T-cell (primary cell): Measurements from ENCODE around the gene LAMTOR4. TPM values are rescaled to one million over a fixed set of nuclear protein-coding genes. Genes with fewer than 3 reads are reported as not detected.

Experiments used
- ATAC-seq, 4 experiments: fragments of 200-7000 bp in 3 of 4; fragments of 150-1000 bp in 1 of 4; cut with Tn5 transposase; replicated peaks in 1 of 4; 1 replicate in 3 of 4; 2 replicates in 1 of 4; pipeline ENCODE4 v1.10.0; 2021; ENCODE audit warnings: moderate library complexity in 3 of 4, mild to moderate bottlenecking in 2 of 4, moderate number of reproducible peaks in 1 of 4
- CTCF ChIA-PET, 2 donors: fragments of 300-600 bp; sonication (Branson Sonifier 250); formaldehyde crosslinking; loops; one replicate each; lab custom pipeline; 2022; ENCODE audit warnings: antibody characterized with exemption in 2 of 2; lab: Charles Lee
- POLR2A ChIA-PET, 2 donors: fragments of 300-600 bp; sonication (Branson Sonifier 250); formaldehyde crosslinking; loops; one replicate each; lab custom pipeline; 2022; ENCODE audit warnings: antibody characterized with exemption in 2 of 2; lab: Charles Lee
- DNase-seq, 35 experiments: peaks; one replicate each; pipeline versions ENCODE4 v3.0.0 to v3.0.0-alpha.2; 2013 to 2023
- H3K27ac ChIP-seq: one replicate; pipeline ENCODE4 v1.5.1; 2013; ENCODE audit warnings: low read length
- H3K27me3 ChIP-seq, 2 experiments: replicated peaks in 1 of 2; 1 replicate in 1 of 2; 2 replicates in 1 of 2; pipeline versions ENCODE4 v1.6.1 to v1.7.0; 2013; ENCODE audit warnings: low read length in 1 of 2, mixed read lengths in 1 of 2; ENCODE audit not compliant: control insufficient read depth in 2 of 2, insufficient read depth in 2 of 2; ENCODE audit errors: extremely low read depth in 1 of 2
- H3K36me3 ChIP-seq, 2 donors: 1 replicate in 1 of 2; 2 replicates in 1 of 2; pipeline versions ENCODE4 v1.6.1 to v1.7.0; 2013; ENCODE audit warnings: low read length in 1 of 2; ENCODE audit not compliant: control insufficient read depth in 2 of 2, insufficient read depth in 1 of 2; ENCODE audit errors: extremely low read depth in 1 of 2
- H3K4me1 ChIP-seq, 2 experiments: 1 replicate in 1 of 2; 2 replicates in 1 of 2; pipeline versions ENCODE4 v1.6.1 to v1.7.0; 2013; ENCODE audit warnings: low read length in 2 of 2, mixed read lengths in 1 of 2; ENCODE audit not compliant: insufficient read depth in 2 of 2, control insufficient read depth in 1 of 2; ENCODE audit errors: extremely low read depth in 1 of 2
- H3K4me3 ChIP-seq, 2 donors: 1 replicate in 1 of 2; 2 replicates in 1 of 2; pipeline versions ENCODE4 v1.5.1 to v1.7.0; 2013; ENCODE audit warnings: mild to moderate bottlenecking in 2 of 2, low read length in 1 of 2, moderate library complexity in 1 of 2; ENCODE audit not compliant: control insufficient read depth in 1 of 2; ENCODE audit errors: extremely low read depth in 1 of 2
- H3K9me3 ChIP-seq: 2 replicates; pipeline ENCODE4 v1.7.0; 2013
- H3K27ac Mint-ChIP-seq, 2 donors: one replicate each; pipeline ENCODE4 v1.8.0; 2020 to 2021; ENCODE audit warnings: mild to moderate bottlenecking in 2 of 2, mixed read lengths in 2 of 2
- H3K27me3 Mint-ChIP-seq, 2 donors: one replicate each; pipeline ENCODE4 v1.8.0; 2021 to 2022; ENCODE audit warnings: mixed read lengths in 2 of 2
- H3K36me3 Mint-ChIP-seq: one replicate; pipeline ENCODE4 v1.8.0; 2021; ENCODE audit warnings: mixed read lengths
- H3K4me1 Mint-ChIP-seq, 3 donors: one replicate each; pipeline ENCODE4 v1.8.0; 2020 to 2022; ENCODE audit warnings: mixed read lengths in 3 of 3, mild to moderate bottlenecking in 1 of 3
- H3K4me3 Mint-ChIP-seq, 3 donors: one replicate each; pipeline ENCODE4 v1.8.0; 2020 to 2022; ENCODE audit warnings: mild to moderate bottlenecking in 3 of 3, mixed read lengths in 3 of 3, moderate library complexity in 3 of 3
- H3K9me3 Mint-ChIP-seq, 3 donors: one replicate each; pipeline ENCODE4 v1.8.0; 2020 to 2022; ENCODE audit warnings: mixed read lengths in 3 of 3
- WGBS: methylation state at CpG from one replicate; pipeline ENCODE4 v1.1.5; 2013; ENCODE audit warnings: missing lambda C conversion rate; ENCODE audit not compliant: insufficient coverage; 5-methylcytosine and 5-hydroxymethylcytosine counted together
- total RNA-seq, 35 experiments: library from RNA in 6 of 35; stranded (reverse) in 6 of 35; fragments of 120-200 nt in 1 of 35; gene quantifications; one replicate each; pipeline versions ENCODE4 v1.2.1 to v1.2.4 and lab custom pipeline; 2013 to 2026

Gene LAMTOR4
- total RNA-seq (100 to 1,000 TPM; 140 to 216 (median 187) TPM), total RNA-seq (lab: John Stamatoyannopoulos, UW) (14.8 to 79.8 (median 46.5) reads per million in 29 experiments)
- total RNA-seq (2013), result 118 TPM

DNA sequence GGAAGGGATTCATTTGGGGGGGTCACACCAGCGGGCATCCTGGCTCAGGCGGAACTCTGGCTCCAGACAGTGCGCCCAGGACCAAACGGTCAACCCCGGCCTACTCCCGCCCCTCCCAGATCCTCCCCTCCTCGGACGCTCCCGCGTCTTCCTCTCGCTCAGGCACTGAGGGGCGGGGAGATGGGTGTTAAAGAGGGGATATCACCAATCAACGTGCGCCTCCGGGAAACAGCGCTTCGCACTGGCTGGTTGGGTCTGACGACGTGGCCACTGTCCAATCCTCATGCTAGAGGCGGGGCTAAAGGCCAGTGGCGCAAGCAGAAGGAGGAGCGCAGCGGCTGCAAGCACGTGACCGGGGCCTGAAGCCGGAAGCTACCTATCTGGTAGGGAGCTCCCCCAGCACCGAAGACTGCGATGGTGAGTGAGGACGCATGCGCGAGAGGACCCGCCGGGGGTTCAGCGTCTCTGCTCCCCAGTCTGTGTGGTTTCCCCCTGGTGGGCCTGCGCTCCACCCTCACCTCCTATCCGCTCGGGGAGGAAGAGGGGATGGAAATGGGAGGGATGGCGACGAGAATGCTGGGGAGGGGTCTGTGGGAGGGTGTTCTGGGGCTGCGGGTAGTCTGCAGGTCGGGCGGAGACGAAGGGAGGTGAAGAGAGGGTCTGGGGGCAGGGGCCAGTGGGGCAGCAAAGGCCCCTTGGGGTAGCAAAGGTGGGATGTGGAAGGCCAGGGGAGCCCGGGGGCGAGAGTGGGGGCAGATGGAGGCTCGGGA, at the start of gene LAMTOR4:
TSS of gene LAMTOR4 (plus strand) at position 360 of the 770 bp plus-strand sequence. CDS start at position 415, 55 bp downstream.
- Histone ChIP-seq H3K9me3 (no peaks in the 10 kb centered on the region), H3K4me3 (peak within 1 kb of the TSS; percentile 83 to 99), H3K27ac (peak within 1 kb of the TSS; percentile 95), H3K27me3 (no peaks in the 10 kb centered on the region), H3K4me1 (peaks cover 9 to 36% of the 10 kb centered on the region in 2 experiments), H3K36me3 (peaks cover 0 to 21% of the 10 kb centered on the region in 2 donors)
- H3K9me3 Mint-ChIP-seq, result no peaks in the 10 kb centered on the region
- peak; percentile 93 to 98 (median 95) for ATAC-seq
- 0% methylated on average over 25 of the region's 46 CpGs for WGBS
- H3K27me3 Mint-ChIP-seq, result no peaks in the 10 kb centered on the region
- H3K27ac Mint-ChIP-seq, result peak within 1 kb of the TSS; percentile 99
- ChIA-PET POLR2A (interaction anchor here (0.6 to 1.0 kb wide), 5 partner anchors 67 to 1104 kb away, joined by 3 to 6 read pairs (median 4); partner anchors contain the start of gene ZCWPW1 (in 1 of the 2)), CTCF (interaction anchor here (0.5 to 1.4 kb wide), 19 partner anchors 10 to 484 kb away, joined by 3 to 13 read pairs (median 4); partner anchors contain the start of genes CNPY4 (in 1 of the 2), GAL3ST4 (in 1 of the 2), GPC2 (in 1 of the 2) and MBLAC1 (in 1 of the 2))
- peaks cover 17% of the 10 kb centered on the region for H3K36me3 Mint-ChIP-seq
- peak within 1 kb of the TSS; percentile 91 to 99 (median 98) for H3K4me3 Mint-ChIP-seq
- peak; percentile 86 to 99 (median 98) for DNase-seq
- H3K4me1 Mint-ChIP-seq, result peaks cover 42 to 45% (median 43%) of the 10 kb centered on the region in 3 donors

- H3K27me3 ChIP-seq, result no peaks in the 10 kb centered on the region
- H3K4me3 ChIP-seq, result peak overlapping the region; percentile 74 to 98
- peaks cover 45% of the 10 kb centered on the region for H3K36me3 Mint-ChIP-seq
- no peaks in the 10 kb centered on the region for H3K9me3 ChIP-seq
- peak overlapping the region; percentile 91 to 96 (median 92) for H3K4me3 Mint-ChIP-seq
- ChIA-PET CTCF (interaction anchor here (0.6 to 0.9 kb wide), 2 partner anchors 111 to 119 kb away, joined by 5 to 12 read pairs; no protein-coding TSS in a partner anchor), POLR2A (no interaction called here)
- peaks cover 24 to 50% of the 10 kb centered on the region in 2 donors for H3K36me3 ChIP-seq
- peak overlapping the region; percentile 66 for H3K27ac ChIP-seq
- DNase-seq (no peak), ATAC-seq (no peak)
- peaks cover 9 to 38% of the 10 kb centered on the region in 2 experiments for H3K4me1 ChIP-seq
- H3K4me1 Mint-ChIP-seq, result peaks cover 45 to 49% (median 45%) of the 10 kb centered on the region in 3 donors
- no peaks in the 10 kb centered on the region for H3K9me3 Mint-ChIP-seq
- H3K27me3 Mint-ChIP-seq, result no peaks in the 10 kb centered on the region
- WGBS, result 69% methylated on average over 12 of the region's 12 CpGs
- H3K27ac Mint-ChIP-seq, result peak overlapping the region; percentile 94 to 96
These were observed 49.3 kb upstream of the LAMTOR4 start for GRCh38 chr7:100099452-100099851.

DNA sequence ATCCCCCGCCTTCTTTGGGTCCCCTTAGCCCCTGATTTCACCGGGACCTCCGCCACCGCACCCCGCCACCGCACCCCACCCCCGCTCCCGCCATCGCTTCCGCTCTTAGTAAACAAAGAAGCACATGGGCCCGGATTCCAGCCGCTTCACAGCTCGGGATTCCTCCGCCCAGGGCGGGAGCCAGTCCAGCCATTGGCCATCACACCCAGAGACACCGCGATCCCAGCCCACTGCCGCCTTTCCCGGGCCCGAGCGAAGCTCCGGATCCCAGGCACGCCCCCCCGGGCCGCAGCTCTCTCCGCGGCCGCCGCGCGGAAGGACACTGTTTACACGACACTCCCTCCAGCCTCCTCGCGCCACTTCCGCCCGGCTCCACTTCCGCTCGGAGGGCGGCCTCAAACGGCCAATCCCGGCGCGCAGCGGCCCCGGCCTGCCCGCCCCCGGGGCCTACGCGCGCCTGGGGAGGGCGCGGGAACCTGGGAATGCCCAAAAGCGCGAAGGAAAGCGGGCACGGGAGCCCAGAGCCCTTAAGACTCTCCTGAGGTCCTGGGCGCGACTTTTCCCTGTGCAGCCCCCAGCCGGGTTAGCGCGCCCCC, 48.2 kb upstream of the LAMTOR4 start:
- H3K9me3 ChIP-seq, result no peaks in the 10 kb centered on the region
- H3K27ac ChIP-seq, result peak overlapping the region; percentile 81
- H3K4me1 ChIP-seq, result peaks cover 9 to 38% of the 10 kb centered on the region in 2 experiments
- ATAC-seq (peak; percentile 80 to 83 (median 82)), DNase-seq (peak; percentile 64 to 94 (median 81))
- Mint-ChIP-seq H3K36me3 (peaks cover 40% of the 10 kb centered on the region), H3K4me1 (peaks cover 41 to 49% (median 44%) of the 10 kb centered on the region in 3 donors), H3K9me3 (no peaks in the 10 kb centered on the region), H3K27ac (peak overlapping the region; percentile 94 to 96), H3K27me3 (no peaks in the 10 kb centered on the region), H3K4me3 (peak overlapping the region; percentile 91 to 96 (median 92))
- peak overlapping the region; percentile 74 to 98 for H3K4me3 ChIP-seq
- H3K36me3 ChIP-seq, result peaks cover 19 to 45% of the 10 kb centered on the region in 2 donors
- H3K27me3 ChIP-seq, result no peaks in the 10 kb centered on the region
- WGBS, result 0% methylated on average over 58 of the region's 61 CpGs
- ChIA-PET POLR2A (interaction anchor here (0.6 to 2.5 kb wide), 10 partner anchors 18 to 542 kb away, joined by 3 to 19 read pairs (median 4); partner anchors contain the start of genes MBLAC1 (in 1 of the 2), TRIM4 (in 1 of the 2) and ZNF655 (in 1 of the 2)), CTCF (interaction anchor here in 1 of 2 donors (0.6 to 2.7 kb wide), 5 partner anchors 18 to 181 kb away, joined by 3 to 18 read pairs (median 4); partner anchors contain the start of gene TRIM4)

- peaks cover 35% of the 10 kb centered on the region for H3K36me3 Mint-ChIP-seq
- CTCF ChIA-PET, result interaction anchor here in 1 of 2 donors (0.6 to 2.7 kb wide), 5 partner anchors 19 to 182 kb away, joined by 3 to 18 read pairs (median 4); partner anchors contain the start of gene TRIM4
- H3K4me3 Mint-ChIP-seq, result peak within 1 kb of the TSS; percentile 91 to 96 (median 92)
- DNase-seq (peak; percentile 83 to 97 (median 93)), ATAC-seq (peak; percentile 86 to 89 (median 88))
- Histone ChIP-seq H3K27me3 (no peaks in the 10 kb centered on the region), H3K9me3 (no peaks in the 10 kb centered on the region), H3K27ac (peak within 1 kb of the TSS; percentile 81), H3K4me3 (peak within 1 kb of the TSS; percentile 74 to 98), H3K36me3 (peaks cover 19 to 40% of the 10 kb centered on the region in 2 donors), H3K4me1 (peaks cover 9 to 38% of the 10 kb centered on the region in 2 experiments)
- peaks cover 37 to 47% (median 39%) of the 10 kb centered on the region in 3 donors for H3K4me1 Mint-ChIP-seq
- POLR2A ChIA-PET, result interaction anchor here (0.6 to 2.5 kb wide), 10 partner anchors 19 to 543 kb away, joined by 3 to 19 read pairs (median 4); partner anchors contain the start of genes MBLAC1 (in 1 of the 2), TRIM4 (in 1 of the 2) and ZNF655 (in 1 of the 2)
- under 1% methylated on average over 73 of the region's 80 CpGs for WGBS
- peak within 1 kb of the TSS; percentile 94 to 96 for H3K27ac Mint-ChIP-seq
- no peaks in the 10 kb centered on the region for H3K9me3 Mint-ChIP-seq
- H3K27me3 Mint-ChIP-seq, result no peaks in the 10 kb centered on the region
These were observed 47.5 kb upstream of the LAMTOR4 start, which contains the start of the genes AP4M1 and MCM7 for GRCh38 chr7:100101016-100101862. AP4M1 (plus strand) TSS chr7:100101643; CDS start chr7:100101715, 72 bp downstream. MCM7 (minus strand) TSS chr7:100101397; CDS start chr7:100101294, 103 bp downstream.

GRCh38 chr7:100102950-100103840, 45.5 kb upstream of the LAMTOR4 start:
- ChIA-PET POLR2A (no interaction called here), CTCF (interaction anchor here in 1 of 2 donors (0.6 to 1.3 kb wide), 2 partner anchors 19 to 28 kb away, joined by 3 to 4 read pairs; no protein-coding TSS in a partner anchor)
- H3K27ac ChIP-seq, result no peak overlapping the region
- DNase-seq, result no peak
- peak overlapping the region; percentile 27 to 39 for H3K27ac Mint-ChIP-seq
- H3K4me3 Mint-ChIP-seq, result peak overlapping the region; percentile 63 to 96 (median 77)
- peaks cover 20 to 39% of the 10 kb centered on the region in 2 donors for H3K36me3 ChIP-seq
- H3K4me3 ChIP-seq, result no peak overlapping the region
- H3K9me3 Mint-ChIP-seq, result no peaks in the 10 kb centered on the region
- peaks cover 26 to 36% (median 30%) of the 10 kb centered on the region in 3 donors for H3K4me1 Mint-ChIP-seq
- peaks cover 31% of the 10 kb centered on the region for H3K36me3 Mint-ChIP-seq
- ATAC-seq, result no peak
- no peaks in the 10 kb centered on the region for H3K9me3 ChIP-seq
- H3K27me3 ChIP-seq, result no peaks in the 10 kb centered on the region
- WGBS, result 96% methylated on average over 11 of the region's 17 CpGs
- H3K27me3 Mint-ChIP-seq, result no peaks in the 10 kb centered on the region
- H3K4me1 ChIP-seq, result peaks cover 9 to 36% of the 10 kb centered on the region in 2 experiments
